ENCODE data around the gene PNPT1. TPM values are rescaled to one million over a fixed set of nuclear protein-coding genes. Genes with fewer than 3 reads are reported as not detected.
"Not testable (repeated sequence)": the region's sequence is repeated elsewhere in the genome, so short reads cannot be mapped to it uniquely, and the experiment has no call there.

PNPT1 gene
- total RNA-seq, 4 donors from 2014 or later, result 6.6 to 18.3 (median 14.3) TPM

GRCh38 chr2:55707751-55708150, 14.1 kb upstream of the PNPT1 start:
- no peak overlapping the region for H3K27ac ChIP-seq
- 56 to 75% methylated on average over 1 of the region's 1 CpG for WGBS, 2 donors
- H3K27me3 ChIP-seq, result peaks cover 0 to 8% (median 0%) of the 10 kb centered on the region in 4 donors
- no peaks in the 10 kb centered on the region for H3K4me1 ChIP-seq
- TF ChIP-seq POLR2A (IDR thresholded peaks at IDR 0.05) (no peak), CTCF (IDR thresholded peaks at IDR 0.05) (no peak)
- intact Hi-C loops (cut with DNase I), result no loop called here
- no peaks in the 10 kb centered on the region for H3K9me3 ChIP-seq
- no peak overlapping the region for H3K4me3 ChIP-seq
- no peaks in the 10 kb centered on the region for H3K36me3 ChIP-seq
- DNase-seq, result no peak

GRCh38 chr2:55706258-55706657, 12.6 kb upstream of the PNPT1 start:
- intact Hi-C loops (cut with DNase I); H3K27me3 ChIP-seq; H3K4me1 ChIP-seq; H3K9me3 ChIP-seq; H3K27ac ChIP-seq; H3K36me3 ChIP-seq; DNase-seq; H3K4me3 ChIP-seq: not testable (repeated sequence)
- WGBS, 2 donors, result 84 to 88% methylated on average over 2 to 3 of the region's 4 CpGs

- H3K27ac ChIP-seq, result no peak overlapping the region
- TF ChIP-seq CTCF (IDR thresholded peaks at IDR 0.05), result no peak
- no peak for TF ChIP-seq POLR2A (IDR thresholded peaks at IDR 0.05)
- peaks cover 0 to 8% (median 0%) of the 10 kb centered on the region in 4 donors for H3K27me3 ChIP-seq
- no peak overlapping the region for H3K4me3 ChIP-seq
- no peaks in the 10 kb centered on the region for H3K36me3 ChIP-seq
- intact Hi-C loops (cut with DNase I), result no loop called here
- DNase-seq, result no peak
- no peaks in the 10 kb centered on the region for H3K4me1 ChIP-seq
- 66 to 73% methylated on average over 7 of the region's 7 CpGs for WGBS, 2 donors
- H3K9me3 ChIP-seq, result no peaks in the 10 kb centered on the region
Measured at GRCh38 chr2:55705027-55705653, 11.5 kb upstream of the PNPT1 start.

GRCh38 chr2:55703350-55703749, 9.7 kb upstream of the PNPT1 start:
- Histone ChIP-seq H3K27ac (no peak overlapping the region), H3K4me1 (no peaks in the 10 kb centered on the region), H3K27me3 (peaks cover 0 to 20% (median 0%) of the 10 kb centered on the region in 4 donors), H3K36me3 (no peaks in the 10 kb centered on the region), H3K4me3 (no peak overlapping the region), H3K9me3 (no peaks in the 10 kb centered on the region)
- 48 to 62% methylated on average over 3 to 4 of the region's 4 CpGs for WGBS, 2 donors
- TF ChIP-seq CTCF (IDR thresholded peaks at IDR 0.05) (no peak), POLR2A (IDR thresholded peaks at IDR 0.05) (no peak)
- intact Hi-C loops (cut with DNase I), result no loop called here
- no peak for DNase-seq

- DNase-seq; H3K27ac ChIP-seq; H3K9me3 ChIP-seq; intact Hi-C loops (cut with DNase I); H3K27me3 ChIP-seq; H3K36me3 ChIP-seq: not testable (repeated sequence)
- Histone ChIP-seq H3K4me3 (peak overlapping the region; percentile 76 to 86 (median 82)), H3K4me1 (peaks cover 0 to 14% (median 8%) of the 10 kb centered on the region in 3 donors)
- WGBS, 2 donors, result 22 to 30% methylated on average over 4 to 5 of the region's 5 CpGs
Measured at GRCh38 chr2:55692740-55693139, 904 bp downstream of the PNPT1 start.

GRCh38 chr2:55672630-55673029, 21.0 kb downstream of the PNPT1 start:
- WGBS, 2 donors, result 77 to 90% methylated on average over 3 of the region's 3 CpGs
- H3K27me3 ChIP-seq, result no peaks in the 10 kb centered on the region
- intact Hi-C loops (cut with DNase I), result no loop called here
- no peak for DNase-seq
- H3K4me1 ChIP-seq, result no peaks in the 10 kb centered on the region
- no peak overlapping the region for H3K4me3 ChIP-seq
- H3K36me3 ChIP-seq, result peaks cover 0 to 94% (median 0%) of the 10 kb centered on the region in 3 donors
- H3K9me3 ChIP-seq, result no peaks in the 10 kb centered on the region
- TF ChIP-seq POLR2A (IDR thresholded peaks at IDR 0.05) (no peak), CTCF (IDR thresholded peaks at IDR 0.05) (no peak)
- H3K27ac ChIP-seq, result no peak overlapping the region

Measured in esophagus squamous epithelium (tissue), 5 donors.